ENCODE results near the gene TMEM97.
"Not testable (repeated sequence)": the region's sequence is repeated elsewhere in the genome, so short reads cannot be mapped to it uniquely, and the experiment has no call there.

TMEM97 gene

DNA sequence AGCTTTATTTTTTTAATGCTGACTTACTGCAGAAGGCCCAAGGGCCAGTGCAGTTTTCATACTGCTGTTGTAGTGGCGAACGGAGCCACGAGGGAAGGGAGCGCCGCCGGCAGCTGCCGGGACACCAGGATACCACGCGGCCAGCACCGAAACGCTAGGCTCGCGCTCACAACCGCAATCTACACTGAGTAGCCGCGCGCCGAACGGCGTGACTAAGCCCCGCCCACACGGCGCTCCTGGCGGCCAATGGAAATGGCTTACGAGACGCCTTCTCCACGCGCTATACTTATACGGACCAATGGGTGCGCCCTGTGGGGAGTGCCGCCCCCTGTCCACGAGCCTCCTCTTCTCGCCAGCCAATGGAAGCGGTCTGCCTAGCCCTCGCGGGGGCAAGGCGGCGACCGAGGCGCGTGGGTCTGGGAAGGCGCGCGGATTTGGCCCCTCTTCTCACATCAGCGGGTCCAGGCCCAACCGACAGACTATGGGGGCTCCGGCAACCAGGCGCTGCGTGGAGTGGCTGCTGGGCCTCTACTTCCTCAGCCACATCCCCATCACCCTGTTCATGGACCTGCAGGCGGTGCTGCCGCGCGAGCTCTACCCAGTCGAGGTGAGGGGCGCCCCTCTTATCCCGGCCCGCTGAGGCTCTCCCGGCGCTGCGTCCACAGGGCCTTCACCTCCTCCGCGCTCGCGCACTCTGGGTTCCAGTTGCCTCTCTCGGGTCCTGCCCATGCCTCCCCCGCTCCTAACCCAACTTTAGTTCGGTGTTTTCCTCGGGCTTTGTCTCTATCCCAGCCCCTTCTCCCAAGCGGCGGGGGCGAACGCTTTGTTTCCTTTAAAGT, at the start of gene TMEM97:
TMEM97 (plus strand) TSS at position 442 of the 839 bp plus-strand sequence; CDS start at position 482, 40 bp downstream.
- DNase-seq (ENCODE audit: low read depth in 2 of 2), result peak; percentile 89 to 91

DNA sequence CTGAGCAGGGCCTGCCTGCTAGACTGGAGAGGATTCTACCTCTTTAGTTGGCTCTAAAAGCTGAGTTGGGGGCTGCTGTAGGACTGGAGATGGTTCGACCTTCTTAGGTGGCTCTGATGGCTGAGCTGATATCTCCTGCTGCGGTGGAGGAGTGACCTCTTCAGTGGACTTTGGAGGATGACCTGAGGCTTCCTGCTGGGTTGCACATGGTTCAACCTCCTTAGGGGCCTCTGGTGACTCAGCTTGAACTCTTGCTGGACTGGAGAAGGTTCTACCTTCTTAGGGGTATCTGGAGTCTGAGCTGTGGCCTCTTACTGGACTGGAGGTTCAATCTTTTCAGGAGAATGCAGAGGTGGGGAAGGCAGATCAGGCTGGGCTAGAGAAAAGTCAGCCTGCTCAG, 48.9 kb upstream of the TMEM97 start:
- no peak for DNase-seq (ENCODE audit: low read depth in 2 of 2)

GRCh38 chr17:28270926-28271325, 48.1 kb upstream of the TMEM97 start:
- DNase-seq (ENCODE audit: low read depth in 2 of 2), result no peak

GRCh38 chr17:28271431-28271830, 47.6 kb upstream of the TMEM97 start:
- no peak for DNase-seq (ENCODE audit: low read depth in 2 of 2)

- no peak for DNase-seq (ENCODE audit: low read depth in 2 of 2)
Observed at GRCh38 chr17:28272166-28272565, 46.8 kb upstream of the TMEM97 start.

GRCh38 chr17:28273341-28273740, 45.7 kb upstream of the TMEM97 start:
- not testable (repeated sequence) for DNase-seq (ENCODE audit: low read depth in 2 of 2)

DNA sequence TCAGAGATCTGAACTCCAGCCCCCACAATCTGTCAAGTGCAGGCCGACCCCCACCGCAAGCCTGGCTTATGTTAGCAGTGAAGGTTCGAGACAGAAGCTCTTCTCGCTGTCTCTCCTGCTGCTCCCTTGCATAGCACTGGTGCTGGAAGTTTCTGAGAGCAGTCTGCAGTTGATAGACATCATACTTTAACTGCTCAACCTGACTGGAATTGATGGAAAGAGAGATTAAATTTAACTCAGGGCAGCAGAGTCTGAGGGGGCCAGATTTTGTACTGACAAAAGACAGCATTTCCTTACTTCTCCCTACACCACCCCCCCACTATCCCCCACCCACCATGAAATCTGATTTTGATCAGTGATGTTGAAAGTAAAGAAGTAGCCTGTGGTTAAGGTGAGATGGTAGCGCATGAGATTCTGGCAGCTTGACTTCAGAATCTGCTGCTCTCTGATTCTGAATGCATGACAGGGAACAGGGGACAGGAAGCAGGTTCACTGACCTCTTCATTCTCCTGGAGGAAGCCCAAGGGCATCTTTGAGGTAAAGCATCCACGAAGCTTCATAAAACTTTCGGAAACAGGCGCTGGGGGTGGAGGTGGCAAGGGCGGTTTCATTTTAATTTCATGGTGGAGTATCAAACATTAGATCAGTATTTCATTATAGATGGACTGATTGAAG, 44.3 kb upstream of the TMEM97 start:
- DNase-seq (ENCODE audit: low read depth in 2 of 2), result no peak

DNA sequence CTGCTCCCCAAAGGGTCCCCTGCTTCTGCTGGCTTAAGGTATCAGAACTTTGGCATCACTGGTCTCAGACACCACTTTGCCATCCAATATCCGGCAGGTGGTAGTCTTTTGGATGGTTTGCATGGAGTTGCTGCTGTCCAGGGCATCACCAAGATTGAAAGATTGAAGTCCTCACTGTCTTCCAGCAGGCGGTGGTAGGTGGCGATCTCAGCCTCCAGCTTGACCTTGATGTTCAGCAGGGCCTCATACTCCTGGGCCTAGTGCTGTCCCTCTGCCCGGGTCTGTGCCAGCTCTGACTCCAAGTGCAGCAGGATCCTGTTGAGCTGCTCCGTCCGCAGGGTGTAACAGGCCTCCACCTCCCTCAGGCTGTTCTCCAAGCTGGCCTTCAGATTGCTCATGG, 43.0 kb upstream of the TMEM97 start:
- no peak for DNase-seq (ENCODE audit: low read depth in 2 of 2)

- peak; percentile 25 to 26 for DNase-seq (ENCODE audit: low read depth in 2 of 2)
Observed at GRCh38 chr17:28279411-28279810, 39.6 kb upstream of the TMEM97 start.

DNA sequence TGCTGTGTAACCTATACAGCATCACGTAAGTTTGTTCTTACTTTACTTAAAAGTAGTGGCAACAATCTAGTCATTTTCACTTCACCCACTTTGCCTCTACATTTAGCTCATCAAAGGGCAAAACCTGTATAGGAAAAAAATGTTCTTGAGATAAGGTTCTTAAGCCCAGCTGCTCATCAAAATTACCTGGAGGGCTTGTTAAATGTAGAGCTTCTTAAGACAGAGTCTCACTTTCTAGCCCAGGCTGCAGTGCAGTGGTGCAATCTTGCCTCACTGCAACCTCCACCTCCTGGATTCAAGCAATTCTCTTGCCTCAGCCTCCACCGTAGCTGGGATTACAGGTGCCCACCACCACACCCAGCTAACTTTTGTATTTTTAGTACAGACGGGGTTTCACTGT, 38.2 kb upstream of the TMEM97 start:
- DNase-seq (ENCODE audit: low read depth in 2 of 2), result no peak

- peak; percentile 61 to 68 for DNase-seq (ENCODE audit: low read depth in 2 of 2)
Observed at GRCh38 chr17:28282596-28282995, 36.4 kb upstream of the TMEM97 start.

DNA sequence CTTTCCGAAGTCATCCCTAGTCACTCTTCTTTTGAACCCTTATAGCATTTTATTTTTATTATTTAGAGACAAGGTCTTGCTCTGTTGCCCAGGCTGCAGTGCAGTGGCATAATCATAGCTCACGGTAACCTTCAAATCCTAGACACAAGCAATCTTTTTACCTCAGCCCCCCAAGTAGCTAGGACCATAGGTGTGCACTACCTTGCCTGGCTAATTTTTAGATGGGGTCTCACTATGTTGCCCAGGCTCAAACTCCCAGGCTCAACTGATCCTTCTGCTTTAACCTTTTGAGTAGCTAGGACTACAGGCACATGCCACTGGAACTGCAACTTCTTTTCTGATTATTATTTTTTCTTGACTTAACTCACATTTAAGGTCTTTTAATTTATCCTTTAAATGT, 33.0 kb upstream of the TMEM97 start:
- DNase-seq (ENCODE audit: low read depth in 2 of 2), result no peak

GRCh38 chr17:28290703-28291102, 28.3 kb upstream of the TMEM97 start:
- no peak for DNase-seq (ENCODE audit: low read depth in 2 of 2)

GRCh38 chr17:28291780-28292330, 27.1 kb upstream of the TMEM97 start:
- DNase-seq (ENCODE audit: low read depth in 2 of 2), result no peak

- DNase-seq (ENCODE audit: low read depth in 2 of 2), result not testable (repeated sequence)
Observed at GRCh38 chr17:28292878-28293277, 26.1 kb upstream of the TMEM97 start.

DNA sequence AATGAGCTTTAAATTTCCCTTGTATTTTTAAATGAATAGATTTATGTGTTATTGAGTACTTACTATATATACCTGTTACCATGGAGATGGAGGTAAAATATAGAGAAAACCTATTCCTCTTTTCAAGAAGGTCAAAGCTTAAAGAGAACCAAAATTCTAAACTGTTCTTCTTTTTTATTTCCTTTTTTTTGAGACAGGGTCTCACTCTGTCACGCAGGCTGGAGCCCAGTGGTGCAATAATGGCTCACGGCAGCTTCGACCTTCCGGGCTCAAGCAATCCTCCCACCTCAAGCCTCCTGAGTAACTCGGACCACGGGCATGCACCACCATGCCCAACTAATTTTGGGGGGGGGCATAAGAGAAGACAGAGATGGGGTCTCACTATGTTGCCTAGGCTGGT, 25.0 kb upstream of the TMEM97 start:
- DNase-seq (ENCODE audit: low read depth in 2 of 2), result no peak

DNA sequence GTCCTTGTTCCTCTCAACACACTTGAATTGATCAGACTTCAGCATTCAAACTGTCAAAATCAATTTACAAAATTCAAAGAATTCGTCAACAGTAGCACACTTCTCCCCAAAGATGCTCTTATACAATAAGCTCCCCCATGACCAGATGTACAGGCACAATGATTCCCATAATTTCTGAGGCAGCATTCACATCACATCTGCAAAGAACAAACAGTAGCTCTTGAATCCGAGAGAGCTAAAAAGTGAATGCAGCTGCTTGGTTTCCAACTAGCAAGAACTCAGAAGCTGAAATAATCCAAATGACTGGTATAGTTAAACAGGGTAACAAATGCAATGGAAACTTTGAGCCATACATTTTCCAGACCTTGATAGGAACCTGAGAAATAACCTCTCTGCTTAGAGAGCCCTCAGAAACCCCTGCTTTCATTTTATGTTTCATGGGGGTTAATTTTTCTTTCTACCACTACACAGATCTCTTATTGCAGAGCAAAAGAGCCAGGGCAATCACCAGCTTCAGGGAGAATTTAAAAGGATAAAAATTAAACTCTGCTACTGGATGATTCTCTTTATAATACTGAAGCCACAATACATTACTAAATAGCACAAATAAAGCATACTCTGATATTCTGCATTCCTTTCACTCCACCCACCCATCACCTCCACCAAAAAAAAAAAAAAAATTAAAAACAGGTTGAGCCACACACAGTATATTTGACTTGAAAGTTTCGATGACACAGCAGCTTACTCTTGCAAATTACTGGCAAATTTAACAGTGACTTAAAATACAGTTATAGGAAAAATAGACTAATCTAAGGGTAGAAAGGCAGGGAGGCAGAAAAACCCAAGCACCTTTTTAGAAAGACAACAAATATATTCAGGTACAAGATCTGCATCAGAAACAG, 23.1 kb upstream of the TMEM97 start:
- no peak for DNase-seq (ENCODE audit: low read depth in 2 of 2)

DNA sequence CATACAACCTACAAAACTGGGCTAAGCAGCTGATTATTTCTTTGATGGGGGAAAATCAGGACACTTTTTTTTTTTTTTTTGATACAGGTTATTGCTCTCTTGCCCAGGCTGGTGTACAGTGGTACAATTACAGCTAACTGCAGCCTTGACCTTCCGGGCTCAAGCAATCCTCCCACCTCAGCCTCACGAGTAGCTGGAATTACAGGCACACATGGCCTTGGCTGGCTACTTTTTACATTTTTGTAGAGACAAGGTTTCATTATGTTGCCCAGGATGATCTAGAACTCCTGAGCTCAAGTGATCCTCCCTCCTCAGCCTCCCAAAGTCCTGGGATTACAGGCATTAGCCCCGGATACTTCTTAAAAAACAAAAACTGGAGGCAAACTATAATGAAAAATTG, 20.6 kb upstream of the TMEM97 start:
- no peak for DNase-seq (ENCODE audit: low read depth in 2 of 2)

- DNase-seq (ENCODE audit: low read depth in 2 of 2), result no peak
Observed at GRCh38 chr17:28306954-28307401, 12.0 kb upstream of the TMEM97 start.

DNA sequence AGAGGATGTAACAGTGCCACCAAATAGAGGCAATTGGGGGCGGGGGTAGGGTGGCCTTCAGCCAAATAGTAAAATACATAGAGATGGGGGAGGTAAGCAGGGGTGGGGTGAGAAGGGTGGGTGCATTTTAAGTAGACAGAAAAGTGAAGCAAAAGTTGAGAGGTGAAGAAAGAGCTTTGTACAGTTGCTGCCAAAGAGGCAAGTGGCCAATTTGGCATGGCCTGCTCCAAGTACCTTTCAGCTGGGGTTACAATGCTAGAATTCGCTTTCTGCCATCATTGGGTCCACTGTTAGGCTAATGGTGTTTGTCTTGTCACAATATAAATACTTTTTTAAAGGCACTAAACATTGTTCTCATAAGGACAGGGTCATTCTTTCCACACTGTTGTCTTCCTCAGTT, 5.2 kb upstream of the TMEM97 start:
- no peak for DNase-seq (ENCODE audit: low read depth in 2 of 2)

DNA sequence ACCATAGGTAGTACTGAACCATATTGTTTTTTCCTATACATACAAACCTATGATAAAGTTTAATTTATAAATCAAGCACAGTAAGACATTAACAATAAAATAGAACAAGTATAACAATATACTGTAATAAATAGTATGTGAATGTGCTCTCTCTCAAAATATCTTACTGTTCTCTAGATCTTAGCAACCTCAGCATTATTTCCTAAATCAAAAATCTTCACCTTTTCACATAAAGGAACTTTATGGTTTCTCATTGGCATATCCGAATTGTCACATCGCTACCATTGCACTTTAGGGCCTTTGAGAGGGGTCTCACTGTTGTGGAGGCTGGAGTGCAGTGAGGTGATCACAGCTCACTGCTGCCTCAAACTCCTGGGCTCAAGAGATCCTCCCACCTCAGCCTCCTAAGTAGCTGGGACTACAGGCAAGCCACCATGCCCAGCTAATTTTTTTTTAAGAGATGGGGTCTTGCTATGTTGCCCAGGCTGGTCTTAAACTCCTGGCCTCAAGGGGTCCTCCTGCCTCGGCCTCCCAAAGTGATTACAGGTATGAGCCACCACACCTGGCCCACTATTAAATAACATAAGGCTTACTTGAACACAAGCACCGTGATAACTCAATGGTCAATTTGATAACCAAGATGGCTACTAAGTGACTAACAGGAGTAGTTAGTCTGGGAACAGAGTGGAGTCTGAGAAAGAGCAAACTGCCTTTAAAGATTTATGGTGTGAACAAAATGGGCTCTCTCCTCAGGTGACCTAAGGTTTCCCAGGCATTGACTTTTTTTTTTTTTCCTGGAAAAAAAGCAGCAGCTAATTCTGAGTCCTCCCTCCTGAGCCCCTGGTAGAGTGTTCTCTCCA, 2.9 kb upstream of the TMEM97 start:
- DNase-seq (ENCODE audit: low read depth in 2 of 2), result no peak

Data from fibroblast of skin of left quadriceps (primary cell).